GM04504 (cell line): ENCODE data around the gene TUBB2B.

Experiments used
- DNase-seq: peaks from one replicate; pipeline ENCODE4 v3.0.0-alpha.2; 2012; ENCODE audit warnings: low read depth

Gene TUBB2B

DNA sequence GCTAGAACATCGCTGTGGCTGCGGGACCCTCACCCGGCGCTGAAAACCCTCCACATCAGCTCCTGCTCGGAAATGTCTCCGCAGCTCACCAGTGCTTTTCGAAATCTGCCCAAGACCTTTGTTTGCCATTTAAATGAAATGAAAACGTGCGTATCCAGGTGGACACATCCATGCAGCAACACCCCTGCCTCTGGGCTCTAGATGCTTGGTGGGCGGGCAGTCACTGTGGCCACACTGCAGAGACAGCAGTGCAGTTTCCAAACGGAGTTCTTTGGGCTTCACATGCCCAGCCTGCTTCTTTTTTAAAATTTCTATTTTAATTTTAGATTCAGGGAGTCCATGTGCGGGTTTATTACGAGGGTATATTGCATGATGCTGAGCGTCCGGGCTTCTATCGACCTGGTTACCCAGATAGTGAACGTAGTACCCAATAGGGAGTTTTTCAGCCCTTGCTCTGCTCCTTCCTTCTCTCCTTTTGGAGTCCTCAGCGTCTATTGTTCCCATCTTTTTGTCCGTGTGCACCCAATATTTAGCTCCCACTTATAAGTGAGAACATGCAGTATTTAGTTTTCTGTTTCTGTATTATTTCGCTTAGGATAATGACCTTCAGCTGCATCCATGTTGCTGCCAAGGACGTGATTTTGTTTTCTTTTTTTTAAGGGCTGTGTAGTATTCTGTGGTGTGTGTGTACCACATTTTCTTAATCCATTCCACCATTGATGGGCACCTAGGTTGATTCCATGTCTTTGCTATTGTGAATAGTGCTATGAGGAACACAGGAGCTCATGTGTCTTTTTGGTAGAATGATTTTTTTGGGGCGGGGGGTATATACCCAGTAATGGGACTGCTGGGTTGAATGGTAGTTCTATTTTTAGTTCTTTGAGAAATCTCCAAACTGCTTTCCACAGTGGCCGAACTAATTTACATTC is 4.8 kb upstream of the TUBB2B start:
- DNase-seq, result no peak

DNA sequence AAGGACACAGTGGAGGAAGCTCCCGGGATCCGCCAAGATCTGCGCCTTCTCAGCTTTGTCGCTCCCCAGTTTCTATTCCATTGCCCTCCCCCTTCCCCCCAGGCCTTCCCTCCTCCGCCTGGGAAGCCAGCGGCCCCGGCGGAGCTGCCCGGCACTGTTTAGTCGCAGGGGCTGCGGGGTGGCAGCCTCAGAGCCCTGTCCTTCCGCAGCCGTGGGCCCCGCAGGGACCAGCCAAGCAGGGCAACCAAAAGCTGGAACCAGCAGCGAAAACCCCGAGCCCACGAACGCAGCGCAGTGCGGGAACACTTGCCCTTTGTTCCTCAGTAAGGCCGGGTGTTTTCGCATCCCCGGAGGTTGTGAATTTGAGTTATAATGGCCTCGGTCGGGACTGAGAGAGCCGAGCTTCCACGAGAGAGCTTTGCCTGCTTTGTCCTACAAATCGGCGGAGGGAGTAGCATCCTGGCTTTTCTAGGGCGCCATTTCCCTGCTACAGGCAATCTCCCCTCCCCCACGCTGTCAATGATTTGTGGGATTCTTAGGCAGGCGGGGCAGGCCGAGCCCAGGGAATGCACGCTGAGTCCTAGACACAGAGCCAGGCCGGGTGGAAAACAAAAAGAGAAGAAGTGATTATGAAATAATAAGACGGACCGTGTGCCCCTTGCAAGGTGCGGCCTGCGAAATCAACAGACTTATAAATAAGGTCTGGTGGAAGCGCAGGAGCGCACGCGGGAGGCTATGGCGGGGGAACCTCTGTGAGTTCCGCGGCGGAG is 4.0 kb upstream of the TUBB2B start:
- no peak for DNase-seq

DNA sequence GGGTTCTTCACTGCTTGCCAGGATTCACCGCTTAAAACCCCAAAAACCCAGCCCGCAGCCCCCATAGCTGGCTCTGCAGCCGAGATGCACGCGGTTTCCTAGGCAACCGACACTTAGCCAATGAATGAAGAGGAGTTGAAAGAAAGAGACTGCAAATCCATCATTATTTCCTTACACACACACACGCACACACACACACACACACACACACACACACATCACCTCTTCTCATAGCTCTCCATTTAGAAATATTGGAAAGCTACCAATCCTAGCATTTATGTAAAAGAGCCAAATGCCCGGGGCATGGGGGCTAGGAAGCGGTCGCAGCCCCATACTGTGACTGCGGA is 3.4 kb upstream of the TUBB2B start:
- no peak for DNase-seq

DNA sequence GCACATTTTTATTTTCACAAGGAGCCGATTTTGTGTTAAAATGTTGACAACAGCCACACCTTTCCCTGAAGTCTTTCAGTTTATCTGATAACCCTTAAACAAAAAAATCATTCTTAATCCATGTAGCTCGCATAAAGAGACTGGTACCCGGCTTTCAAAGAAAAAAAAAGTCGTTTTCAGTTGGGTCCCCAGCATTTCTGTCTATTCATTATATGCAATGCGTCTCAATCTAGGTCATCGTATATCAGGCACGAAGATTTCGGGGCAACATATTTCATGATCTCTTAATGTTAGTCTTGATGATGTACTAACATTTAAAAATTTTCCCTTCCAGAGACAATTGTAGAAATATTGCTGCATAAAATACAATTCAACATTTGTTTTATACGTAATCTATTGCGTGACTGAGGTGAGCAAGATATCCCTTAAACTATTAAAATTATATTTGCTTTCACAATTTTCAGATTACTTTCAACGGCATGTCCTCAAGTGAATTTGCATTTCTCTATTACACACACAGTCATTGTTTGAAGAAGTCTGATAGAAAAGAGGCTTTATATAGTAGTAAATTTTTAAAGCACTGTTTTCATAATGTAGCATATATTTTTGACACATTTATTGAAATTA is 2.9 kb upstream of the TUBB2B start:
- DNase-seq, result no peak

DNA sequence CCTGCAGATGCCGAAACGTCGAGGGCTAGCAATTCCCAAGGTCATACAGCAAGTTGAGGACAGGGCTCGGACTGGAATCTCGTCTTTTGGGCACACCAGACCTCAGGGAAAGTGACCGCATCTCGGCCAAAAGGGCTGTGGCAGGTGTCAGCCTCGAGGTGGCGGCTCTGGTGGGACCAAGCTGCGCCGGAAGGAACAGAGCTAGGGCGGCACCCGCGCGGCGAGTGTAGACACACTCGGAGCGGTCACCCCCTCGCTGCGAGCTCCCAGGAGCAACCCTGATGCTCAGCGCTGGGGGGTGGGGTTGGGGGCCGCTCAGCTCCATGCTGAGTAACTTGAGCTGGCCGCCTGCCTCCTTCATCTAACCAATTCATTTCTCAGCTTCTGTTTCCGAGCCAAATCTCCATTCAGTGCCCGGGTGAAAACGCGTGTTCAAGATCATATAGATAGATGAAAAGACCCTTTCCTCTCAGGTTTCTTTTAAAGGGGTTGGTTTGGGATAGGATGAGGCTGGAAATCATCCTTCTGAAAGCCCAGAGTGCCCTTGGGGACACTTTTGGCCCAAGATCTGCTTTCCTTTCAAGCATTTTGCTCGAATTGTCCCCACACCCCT is 2.2 kb upstream of the TUBB2B start:
- no peak for DNase-seq

DNA sequence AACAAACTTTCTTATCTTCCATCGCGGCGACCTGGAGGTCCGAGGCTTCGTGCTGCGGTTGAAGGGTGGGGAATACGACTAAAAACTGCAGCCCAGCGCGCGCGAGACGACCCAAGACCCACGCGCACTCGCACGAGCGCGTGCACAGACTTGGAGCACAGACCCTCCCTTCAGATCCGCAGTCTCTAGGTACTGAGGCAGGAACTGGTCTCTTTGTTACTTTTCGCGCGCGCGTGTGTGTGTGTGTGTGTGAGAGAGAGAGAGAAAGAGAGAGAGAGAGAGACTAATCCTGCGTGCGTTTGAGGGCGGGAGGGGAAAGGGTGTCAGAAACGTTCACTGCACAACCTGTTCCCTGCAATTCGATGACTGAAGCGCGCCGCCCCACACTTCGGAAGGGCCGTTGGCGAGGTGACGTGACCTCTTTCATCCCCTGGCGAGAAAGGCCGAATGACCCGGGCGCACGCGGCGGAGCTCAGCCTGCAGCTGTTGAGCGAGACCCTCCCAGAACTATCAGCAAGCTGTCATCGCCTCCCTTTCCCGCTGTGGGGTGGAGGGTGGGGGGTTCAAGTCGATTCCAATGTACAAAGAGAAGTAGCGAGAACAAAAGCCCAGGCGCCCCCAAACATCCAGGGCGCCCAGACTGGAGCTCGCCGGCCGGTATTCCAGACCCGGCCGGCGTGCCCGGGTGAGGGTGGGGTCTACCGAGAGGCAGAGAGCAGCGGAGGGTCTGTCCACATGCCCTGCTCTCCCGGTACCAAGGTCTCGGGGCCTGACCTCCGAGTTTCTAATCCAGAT is 1.5 kb upstream of the TUBB2B start:
- DNase-seq, result no peak

DNA sequence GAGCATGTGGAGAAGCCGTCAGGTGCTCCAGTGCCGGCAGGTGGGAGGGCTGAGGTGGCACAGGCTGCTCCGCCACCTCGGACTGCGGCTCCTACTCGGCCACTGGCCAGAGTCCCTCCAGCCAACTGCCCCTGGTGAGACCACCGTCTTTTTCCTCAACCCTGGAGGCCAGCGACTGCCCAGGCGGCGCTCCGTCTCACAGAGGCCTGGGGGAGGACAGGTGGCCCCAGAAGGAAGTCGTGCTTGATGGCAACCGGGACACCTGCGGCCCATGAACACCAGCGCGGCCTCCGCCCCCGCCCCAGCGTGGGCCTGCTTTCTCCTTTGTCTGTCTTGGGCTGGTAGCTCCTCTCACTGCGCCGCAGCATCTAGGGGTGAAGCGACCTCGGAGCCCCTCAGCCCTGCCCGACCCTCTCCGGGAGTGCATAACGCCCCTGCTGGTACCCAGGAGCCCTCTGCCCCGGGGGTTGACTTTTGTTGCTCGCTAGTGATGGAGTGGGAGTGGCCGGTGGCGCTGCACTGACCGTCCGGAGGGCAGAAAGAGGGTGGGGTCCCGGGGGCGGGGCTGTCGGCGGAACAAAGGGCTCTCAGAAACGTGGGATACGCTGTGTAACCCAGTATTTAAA is 706 bp upstream of the TUBB2B start:
- no peak for DNase-seq

DNA sequence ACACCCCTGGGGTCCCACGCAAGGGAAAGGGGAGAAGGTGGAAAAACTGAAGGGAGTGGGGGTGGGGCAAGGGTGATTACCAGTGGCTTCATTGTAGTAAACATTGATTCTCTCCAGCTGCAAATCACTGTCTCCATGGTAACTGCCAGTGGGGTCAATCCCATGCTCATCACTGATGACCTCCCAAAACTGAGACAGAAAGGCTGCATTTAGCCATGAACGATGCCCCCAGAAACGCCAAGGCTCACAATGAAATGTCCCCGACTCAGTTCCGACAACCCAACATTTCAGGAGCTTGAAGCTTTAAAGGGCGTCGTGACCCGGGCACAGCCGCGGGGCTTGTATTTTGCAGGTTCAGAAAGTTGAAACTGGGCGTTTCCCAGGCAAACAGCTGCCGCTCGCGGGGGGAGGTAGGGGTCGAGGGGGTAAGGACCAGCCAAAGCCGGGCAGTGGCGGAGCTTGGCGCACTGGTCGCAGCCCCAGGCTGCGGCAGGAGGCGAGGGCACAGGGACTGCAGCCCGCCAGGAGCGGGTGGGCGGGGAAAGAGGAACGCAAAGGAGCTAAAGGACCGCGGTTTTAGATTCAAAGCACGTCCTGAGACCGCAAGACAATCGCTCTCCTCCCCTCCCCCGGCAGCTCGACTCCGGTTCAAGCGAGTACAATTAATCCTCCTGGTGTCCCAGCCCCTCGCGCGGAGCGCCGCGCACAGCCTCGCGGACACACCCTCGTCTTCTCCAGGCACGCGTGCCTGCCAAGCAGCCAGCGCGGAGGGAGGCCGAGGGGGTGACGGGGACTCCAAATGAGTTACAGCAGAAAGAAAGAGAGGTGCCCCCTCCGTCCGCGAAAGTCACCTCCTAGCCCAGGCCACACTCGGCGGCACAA is 731 bp downstream of the TUBB2B start:
- DNase-seq, result no peak

DNA sequence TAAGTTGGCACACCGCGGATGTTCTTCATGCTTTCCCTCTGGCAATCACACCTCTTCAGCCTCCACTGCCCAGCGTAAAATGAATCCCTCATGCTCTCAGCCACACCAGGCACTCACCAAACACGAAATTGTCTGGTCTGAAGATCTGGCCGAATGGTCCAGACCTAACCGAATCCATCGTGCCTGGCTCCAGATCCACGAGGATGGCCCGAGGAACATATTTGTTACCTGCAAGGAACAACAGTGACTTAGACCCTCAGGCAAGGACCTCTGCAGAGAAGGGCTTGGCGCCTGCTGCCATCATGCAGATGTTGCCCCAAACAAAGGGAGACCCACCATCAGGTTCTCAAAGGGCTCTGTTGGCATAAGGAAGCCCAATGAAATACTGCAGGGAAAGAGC is 1.4 kb downstream of the TUBB2B start:
- DNase-seq, result no peak

DNA sequence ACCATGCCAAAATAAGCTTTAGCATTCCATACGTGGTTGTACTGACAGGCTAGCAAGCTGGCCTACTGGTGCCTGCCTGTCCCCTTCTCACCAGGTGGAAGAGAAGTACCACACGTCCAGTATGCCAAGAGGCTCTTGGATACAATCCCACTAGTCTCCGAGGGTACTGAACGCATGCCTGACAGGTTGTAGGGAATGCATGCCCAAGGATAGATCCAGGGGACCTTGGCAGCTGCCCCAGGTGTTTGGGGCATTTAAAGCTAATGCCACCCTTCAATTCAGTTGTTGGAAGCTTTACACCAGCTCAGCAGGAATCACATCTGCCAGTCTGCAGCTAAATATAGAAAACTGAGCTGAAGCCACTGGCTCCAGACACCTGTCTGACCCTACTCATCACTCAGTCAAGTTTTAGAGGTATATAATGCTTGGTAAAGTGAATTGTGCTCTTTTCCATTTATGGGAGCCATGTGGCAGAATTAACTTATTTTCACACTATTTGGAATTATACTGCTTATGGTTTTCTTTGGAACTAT is 4.9 kb downstream of the TUBB2B start:
- no peak for DNase-seq

DNA sequence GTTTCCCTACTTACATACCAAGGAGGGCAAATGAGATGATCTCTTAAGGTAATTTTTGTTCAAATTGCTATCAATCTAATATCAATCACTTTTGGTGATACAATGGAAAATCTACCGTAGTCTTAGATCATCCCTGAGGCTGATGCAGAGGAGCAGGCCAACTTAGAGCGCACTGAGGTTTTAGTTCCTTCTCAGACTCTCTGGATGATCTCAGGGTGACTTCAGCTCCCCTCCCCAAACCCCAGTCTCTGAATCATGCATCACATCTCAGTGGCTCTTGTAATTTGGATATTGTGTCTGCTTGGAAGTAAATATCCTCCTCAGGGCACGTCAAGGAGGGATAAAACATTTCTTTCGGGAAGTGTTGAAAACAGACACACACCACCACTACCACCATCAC is 5.9 kb downstream of the TUBB2B start:
- DNase-seq, result no peak

DNA sequence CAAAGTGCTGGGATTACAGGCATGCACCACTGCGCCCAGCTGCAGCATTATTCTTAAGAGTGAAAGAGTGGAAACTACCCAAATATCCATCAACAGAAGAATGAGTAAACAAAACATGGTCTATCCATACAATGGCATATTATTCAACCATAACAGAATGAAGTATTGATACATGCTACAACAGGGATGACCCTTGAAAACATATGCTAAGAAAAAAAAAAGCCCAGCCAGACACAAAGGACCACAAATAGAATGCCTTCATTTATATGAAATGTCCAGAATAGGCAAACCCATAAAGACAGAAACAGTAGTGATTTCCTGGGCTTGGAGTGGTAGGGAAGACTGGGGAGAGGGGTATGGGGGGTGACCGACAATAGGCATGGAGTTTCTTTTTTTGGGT is 7.1 kb downstream of the TUBB2B start:
- DNase-seq, result no peak

DNA sequence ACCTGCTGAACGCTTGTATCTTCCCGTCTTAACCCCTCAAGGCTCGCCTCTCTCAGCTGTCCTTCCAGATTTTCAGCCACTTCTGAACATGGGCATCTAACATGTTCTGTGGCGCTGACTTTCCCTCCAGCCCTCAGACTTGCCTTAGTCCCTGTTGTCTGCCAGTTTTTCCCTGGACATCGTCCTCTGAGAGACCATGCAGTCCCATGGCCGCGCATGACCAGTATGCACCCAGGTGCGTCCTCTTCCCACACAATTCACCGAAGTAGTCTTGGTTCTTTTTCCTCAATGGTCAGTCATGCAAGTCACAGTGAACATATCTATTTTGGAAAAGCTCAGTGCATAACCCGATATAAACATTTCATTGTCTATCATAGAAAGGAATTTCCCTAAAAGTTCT is 9.2 kb downstream of the TUBB2B start:
- no peak for DNase-seq

DNA sequence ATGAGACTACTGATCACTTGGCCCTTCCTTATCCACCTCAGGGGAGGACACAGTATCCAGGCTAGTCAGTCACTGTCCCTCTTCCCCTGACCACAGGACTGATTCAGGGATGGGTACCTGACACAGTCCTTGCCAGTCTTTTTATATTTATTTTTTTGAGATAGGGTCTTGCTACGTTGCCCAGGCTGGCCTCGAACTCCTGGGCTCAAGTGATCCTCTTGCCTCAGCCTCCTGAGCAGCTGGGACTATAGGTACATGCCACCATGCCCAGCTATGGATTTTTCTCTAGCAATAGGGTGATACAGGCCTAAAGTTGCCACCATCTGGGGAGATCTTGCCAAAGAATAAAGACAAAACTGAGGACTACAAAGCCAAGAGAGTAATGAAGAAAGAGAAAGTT is 10.2 kb downstream of the TUBB2B start:
- DNase-seq, result no peak

DNA sequence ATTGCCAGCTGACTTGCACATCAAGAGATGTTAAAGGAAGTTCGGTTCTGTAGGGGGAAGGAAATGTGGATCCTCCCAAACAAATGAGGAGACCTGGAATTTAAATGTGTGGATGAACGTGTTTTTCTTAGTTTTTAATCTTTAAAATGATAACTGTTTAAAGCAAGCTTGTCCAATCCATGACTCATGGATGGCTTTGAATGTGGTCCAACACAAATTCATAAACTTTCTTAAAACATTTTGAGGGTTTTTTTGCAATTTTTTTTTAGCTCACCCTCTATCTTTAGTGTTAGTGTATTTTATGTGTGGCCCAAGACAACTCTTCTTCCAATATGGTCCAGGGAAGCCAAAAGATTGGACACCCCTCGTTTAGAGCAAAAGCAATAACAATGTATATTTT is 12.6 kb downstream of the TUBB2B start:
- DNase-seq, result no peak

DNA sequence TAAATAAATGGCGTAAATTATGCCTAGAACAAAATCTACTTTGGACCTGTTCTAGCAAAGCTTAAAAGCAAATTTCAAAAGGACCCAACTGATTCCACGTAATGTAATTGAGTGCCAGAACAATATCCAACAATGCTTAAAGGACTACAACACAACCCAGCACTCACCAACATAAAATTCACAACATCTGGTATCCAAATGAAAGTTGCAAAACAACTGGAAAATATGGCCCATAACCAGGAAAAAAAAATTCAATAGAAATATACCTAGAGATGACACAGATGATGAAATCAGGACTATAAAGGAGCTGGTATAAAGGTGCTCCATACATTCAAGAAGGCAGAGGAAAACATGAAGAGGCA is 14.1 kb downstream of the TUBB2B start:
- no peak for DNase-seq

DNA sequence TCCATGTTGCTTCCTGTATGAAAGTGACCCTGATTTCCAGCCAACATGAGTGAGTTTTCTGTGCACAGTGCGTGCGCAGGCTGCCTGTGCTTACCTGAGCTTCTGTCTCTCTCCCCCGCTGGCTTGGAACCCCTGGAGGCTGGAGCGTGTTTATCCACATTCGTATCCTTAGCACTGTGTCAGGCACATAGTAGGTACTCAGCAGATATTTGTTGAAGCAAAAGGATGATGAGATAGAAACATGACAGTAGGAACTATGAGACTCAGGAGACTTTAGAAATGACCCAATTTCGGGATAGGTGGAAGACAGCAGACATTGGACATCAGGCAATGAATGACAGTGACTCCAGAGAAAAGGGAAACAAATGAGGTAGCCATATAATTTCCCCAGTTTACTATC is 15.2 kb downstream of the TUBB2B start:
- no peak for DNase-seq

DNA sequence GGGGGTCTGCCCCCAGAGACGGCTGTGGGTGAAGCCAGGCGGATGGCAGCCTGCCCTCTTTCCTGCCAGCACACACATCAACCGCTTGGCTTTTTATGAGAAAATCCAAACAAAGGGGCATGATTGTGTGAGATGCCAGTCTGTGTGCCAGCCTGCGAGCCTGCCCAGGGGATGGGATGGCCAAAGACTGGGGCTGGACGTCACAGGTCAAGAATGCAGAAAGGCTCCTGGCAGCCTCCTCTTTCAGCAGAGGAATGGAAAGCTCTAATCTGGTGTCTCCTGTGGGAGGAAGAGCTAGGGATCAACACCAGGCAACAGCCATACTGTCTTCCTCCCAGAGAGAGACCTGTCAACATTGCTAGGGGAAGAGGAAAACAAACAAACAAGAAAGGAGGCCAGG is 15.8 kb downstream of the TUBB2B start:
- DNase-seq, result no peak

DNA sequence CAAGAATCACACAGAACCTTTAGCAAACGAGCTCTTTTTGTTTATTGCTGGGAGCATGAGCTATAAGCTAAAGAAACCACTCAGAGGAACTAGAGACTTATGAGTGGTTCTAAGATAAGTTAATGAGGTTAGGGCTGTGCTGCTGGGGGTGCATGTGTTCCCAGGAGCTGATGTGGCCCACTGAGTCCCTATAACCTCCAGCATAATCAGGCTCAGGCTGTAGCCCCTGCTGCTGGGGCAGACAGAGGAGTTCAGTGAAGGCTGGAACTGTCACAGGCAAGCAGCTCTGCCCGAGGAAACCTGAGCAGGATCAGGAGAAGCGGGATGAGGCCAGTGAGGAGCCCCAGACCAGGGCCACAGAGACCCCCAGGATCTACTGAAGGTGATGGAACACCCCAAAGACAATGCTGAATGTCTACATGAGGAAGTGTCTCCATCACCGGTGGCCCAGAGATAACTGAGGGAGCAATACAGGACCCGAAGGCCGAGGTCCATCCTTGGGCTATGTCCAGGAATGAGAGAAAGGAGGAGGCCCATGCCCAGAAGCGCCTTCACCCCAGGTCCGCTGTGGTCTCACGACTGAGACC is 17.3 kb downstream of the TUBB2B start:
- DNase-seq, result no peak
